Peyer's patch (tissue), 4 donors: Measurements from ENCODE around the gene CTNNA2.

Experiments used
- POLR2A ChIP-seq, 2 donors: fragments of 450-650 bp; IDR thresholded peaks; one replicate each; pipeline ENCODE4 v1.5.1; 2017; ENCODE audit warnings: antibody characterized with exemption in 2 of 2, mild to moderate bottlenecking in 2 of 2, moderate library complexity in 2 of 2
- TF ChIP-seq, protein P1 (sequence below), 6 experiments: fragments of 450-650 bp in 4 of 6; fragments of 200-600 bp in 2 of 6; sonication (generic) in 1 of 6; IDR thresholded peaks; one replicate each; pipeline ENCODE4 v1.5.1; 2017 to 2019; ENCODE audit warnings: antibody characterized with exemption in 6 of 6, mild to moderate bottlenecking in 3 of 6, moderate library complexity in 1 of 6

DNA sequence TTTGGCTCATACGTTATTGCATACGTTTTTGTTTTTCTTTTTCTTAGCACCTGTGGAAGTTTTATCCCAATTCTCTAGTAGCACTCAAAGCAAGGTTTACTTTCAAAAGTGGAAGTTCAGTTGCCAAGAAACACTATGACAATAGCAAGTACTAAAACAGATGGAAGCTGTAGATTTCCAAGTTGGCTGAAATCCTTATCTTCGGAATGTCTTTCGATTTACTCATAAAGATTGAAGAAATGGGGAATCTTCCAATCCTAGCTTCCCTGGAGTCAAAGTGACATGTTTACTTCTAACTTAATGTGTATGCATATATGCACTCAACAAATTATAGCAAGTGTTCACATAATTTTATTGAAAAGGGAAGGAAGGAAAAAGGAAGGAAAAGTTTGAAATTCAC lies 307.4 kb downstream of the CTNNA2 start:
- TF ChIP-seq, protein P1, sequence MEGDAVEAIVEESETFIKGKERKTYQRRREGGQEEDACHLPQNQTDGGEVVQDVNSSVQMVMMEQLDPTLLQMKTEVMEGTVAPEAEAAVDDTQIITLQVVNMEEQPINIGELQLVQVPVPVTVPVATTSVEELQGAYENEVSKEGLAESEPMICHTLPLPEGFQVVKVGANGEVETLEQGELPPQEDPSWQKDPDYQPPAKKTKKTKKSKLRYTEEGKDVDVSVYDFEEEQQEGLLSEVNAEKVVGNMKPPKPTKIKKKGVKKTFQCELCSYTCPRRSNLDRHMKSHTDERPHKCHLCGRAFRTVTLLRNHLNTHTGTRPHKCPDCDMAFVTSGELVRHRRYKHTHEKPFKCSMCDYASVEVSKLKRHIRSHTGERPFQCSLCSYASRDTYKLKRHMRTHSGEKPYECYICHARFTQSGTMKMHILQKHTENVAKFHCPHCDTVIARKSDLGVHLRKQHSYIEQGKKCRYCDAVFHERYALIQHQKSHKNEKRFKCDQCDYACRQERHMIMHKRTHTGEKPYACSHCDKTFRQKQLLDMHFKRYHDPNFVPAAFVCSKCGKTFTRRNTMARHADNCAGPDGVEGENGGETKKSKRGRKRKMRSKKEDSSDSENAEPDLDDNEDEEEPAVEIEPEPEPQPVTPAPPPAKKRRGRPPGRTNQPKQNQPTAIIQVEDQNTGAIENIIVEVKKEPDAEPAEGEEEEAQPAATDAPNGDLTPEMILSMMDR (IDR thresholded peaks at IDR 0.05) = no peak
- TF ChIP-seq POLR2A (IDR thresholded peaks at IDR 0.05) = no peak
